ENCODE measurements around the gene GABRB1.

Gene GABRB1

GRCh38 chr4:47122592-47123291 is 91.4 kb downstream of the GABRB1 start:
- DNase-seq = peak; percentile 14

GRCh38 chr4:47128991-47129390 is 97.6 kb downstream of the GABRB1 start:
- DNase-seq = no peak

GRCh38 chr4:47135210-47135609 is 103.8 kb downstream of the GABRB1 start:
- DNase-seq = no peak

- no peak for DNase-seq
These were observed 111.9 kb downstream of the GABRB1 start for GRCh38 chr4:47143261-47143660.

- DNase-seq = no peak
These were observed 114.3 kb downstream of the GABRB1 start for GRCh38 chr4:47145630-47146029.

GRCh38 chr4:47154816-47155370 is 123.5 kb downstream of the GABRB1 start:
- no peak for DNase-seq

GRCh38 chr4:47155919-47156318 is 124.6 kb downstream of the GABRB1 start:
- DNase-seq = no peak

GRCh38 chr4:47160095-47160494 is 128.7 kb downstream of the GABRB1 start:
- DNase-seq = no peak

- no peak for DNase-seq
These were observed 136.0 kb downstream of the GABRB1 start for GRCh38 chr4:47167081-47168035.

GRCh38 chr4:47184083-47184482 is 152.7 kb downstream of the GABRB1 start:
- DNase-seq = no peak

- DNase-seq = no peak
These were observed 154.4 kb downstream of the GABRB1 start for GRCh38 chr4:47185761-47186160.

- no peak for DNase-seq
These were observed 156.2 kb downstream of the GABRB1 start for GRCh38 chr4:47187608-47188007.

- DNase-seq = no peak
These were observed 161.8 kb downstream of the GABRB1 start for GRCh38 chr4:47193179-47193578.

GRCh38 chr4:47194036-47194737 is 162.8 kb downstream of the GABRB1 start:
- no peak for DNase-seq

GRCh38 chr4:47195706-47196105 is 164.3 kb downstream of the GABRB1 start:
- no peak for DNase-seq

GRCh38 chr4:47198791-47199190 is 167.4 kb downstream of the GABRB1 start:
- no peak for DNase-seq

GRCh38 chr4:47203593-47203992 is 172.2 kb downstream of the GABRB1 start:
- no peak for DNase-seq

GRCh38 chr4:47207555-47207954 is 176.2 kb downstream of the GABRB1 start:
- DNase-seq = no peak

GRCh38 chr4:47209833-47210232 is 178.5 kb downstream of the GABRB1 start:
- DNase-seq = no peak

- DNase-seq = no peak
These were observed 179.5 kb downstream of the GABRB1 start for GRCh38 chr4:47210828-47211227.

GRCh38 chr4:47213106-47213505 is 181.7 kb downstream of the GABRB1 start:
- DNase-seq = no peak

- no peak for DNase-seq
These were observed 182.2 kb downstream of the GABRB1 start for GRCh38 chr4:47213539-47213938.

- no peak for DNase-seq
These were observed 182.6 kb downstream of the GABRB1 start for GRCh38 chr4:47213971-47214370.

Measured in CD4-positive, alpha-beta T cell treated with Interferon gamma for 1 hour (primary cell).